SH-SY5Y (cell line): ENCODE results near the gene ZBED1.

ENCODE experiments used
- GATA2 ChIP-seq: IDR thresholded peaks from 2 replicates; pipeline ENCODE4 v1.6.1; 2011; ENCODE audit warnings: mild to moderate bottlenecking, low read depth, low read length
- GATA3 ChIP-seq: IDR thresholded peaks from 2 replicates; pipeline ENCODE4 v1.6.1; 2011; ENCODE audit warnings: low read depth, mild to moderate bottlenecking, low read length, moderate library complexity

- TF ChIP-seq GATA3 (no peak), GATA2 (no peak)
Observed at GRCh38 chrX:2464677-2465166, 36.1 kb downstream of the ZBED1 start.
